Activated CD8-positive, alpha-beta memory T cell treated with anti-CD3 and anti-CD28 coated beads for 4 hours (primary cell): ENCODE results near the gene SIT1.
A peak's percentile ranks its signal among the peaks of the same experiment; 100 is the strongest.

Experiments used
- DNase-seq, 2 donors: peaks; one replicate each; pipeline ENCODE4 v3.0.0-alpha.2; 2020; ENCODE audit warnings: low read depth in 2 of 2

Gene SIT1

GRCh38 chr9:35606138-35606504, 44.6 kb downstream of the SIT1 start:
- DNase-seq, result no peak

DNA sequence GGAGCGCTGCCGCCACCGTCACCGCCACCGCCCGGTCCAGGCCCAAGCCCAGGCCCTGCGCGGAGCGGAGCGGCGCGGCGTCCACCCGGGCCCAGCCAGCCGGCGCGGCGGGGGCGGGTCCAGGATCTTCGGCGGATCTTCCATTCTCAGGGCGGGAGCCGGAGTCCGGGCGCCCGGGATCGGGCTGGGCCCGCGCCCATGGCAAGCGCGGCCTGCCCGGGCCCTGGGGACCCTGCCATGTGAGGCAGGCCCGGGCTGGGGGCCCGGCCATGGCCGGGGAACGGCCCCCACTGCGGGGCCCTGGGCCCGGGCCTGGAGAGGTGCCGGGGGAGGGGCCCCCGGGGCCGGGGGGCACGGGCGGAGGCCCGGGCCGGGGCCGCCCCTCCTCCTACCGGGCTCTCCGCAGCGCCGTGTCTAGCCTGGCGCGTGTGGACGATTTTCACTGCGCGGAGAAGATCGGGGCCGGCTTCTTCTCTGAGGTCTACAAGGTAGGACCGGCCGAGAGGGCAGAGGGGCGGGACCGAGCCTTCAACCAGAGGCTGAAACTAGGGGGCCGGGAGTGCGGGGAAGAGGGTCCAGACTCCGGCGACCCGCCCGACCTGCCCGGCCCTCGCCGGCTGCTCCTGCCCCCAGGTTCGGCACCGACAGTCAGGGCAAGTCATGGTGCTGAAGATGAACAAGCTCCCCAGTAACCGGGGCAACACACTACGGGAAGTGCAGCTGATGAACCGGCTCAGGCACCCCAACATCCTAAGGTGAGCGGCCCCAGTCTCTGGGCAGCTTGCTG, 45.2 kb downstream of the SIT1 start:
- peak in 1 of 2 donors; percentile 10 for DNase-seq

- peak; percentile 57 to 62 for DNase-seq
Measured at GRCh38 chr9:35604578-35605350, 46.0 kb downstream of the SIT1 start, which contains the start of gene TESK1. TSS of gene TESK1 (plus strand) at chr9:35605262. CDS start at chr9:35605620, 358 bp downstream.

- DNase-seq, result peak; percentile 97 to 99
Measured at GRCh38 chr9:35603986-35604577, 46.6 kb downstream of the SIT1 start.

DNA sequence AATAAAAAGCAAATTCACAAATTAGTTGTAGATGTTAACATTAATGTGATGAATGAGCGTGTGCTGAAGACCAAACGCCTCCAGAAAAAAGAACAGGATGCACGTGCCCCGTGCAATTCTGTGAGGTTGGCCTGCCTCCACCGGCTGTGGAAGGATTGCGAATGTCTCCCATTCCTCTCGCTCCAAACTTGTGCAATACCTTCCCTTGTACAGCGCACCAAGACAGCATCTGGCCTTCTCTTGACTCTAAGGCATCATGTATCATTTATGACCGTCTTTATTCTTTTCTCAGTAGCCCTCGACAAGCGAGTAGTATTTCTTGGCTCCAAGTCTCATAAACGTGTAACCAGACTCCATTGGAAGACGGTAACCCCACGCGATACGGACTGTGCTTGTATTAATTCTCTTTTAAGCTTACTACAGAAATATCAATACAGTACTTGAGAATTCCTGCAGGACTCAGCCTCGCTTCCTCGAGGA, 47.2 kb downstream of the SIT1 start:
- DNase-seq, result no peak

DNA sequence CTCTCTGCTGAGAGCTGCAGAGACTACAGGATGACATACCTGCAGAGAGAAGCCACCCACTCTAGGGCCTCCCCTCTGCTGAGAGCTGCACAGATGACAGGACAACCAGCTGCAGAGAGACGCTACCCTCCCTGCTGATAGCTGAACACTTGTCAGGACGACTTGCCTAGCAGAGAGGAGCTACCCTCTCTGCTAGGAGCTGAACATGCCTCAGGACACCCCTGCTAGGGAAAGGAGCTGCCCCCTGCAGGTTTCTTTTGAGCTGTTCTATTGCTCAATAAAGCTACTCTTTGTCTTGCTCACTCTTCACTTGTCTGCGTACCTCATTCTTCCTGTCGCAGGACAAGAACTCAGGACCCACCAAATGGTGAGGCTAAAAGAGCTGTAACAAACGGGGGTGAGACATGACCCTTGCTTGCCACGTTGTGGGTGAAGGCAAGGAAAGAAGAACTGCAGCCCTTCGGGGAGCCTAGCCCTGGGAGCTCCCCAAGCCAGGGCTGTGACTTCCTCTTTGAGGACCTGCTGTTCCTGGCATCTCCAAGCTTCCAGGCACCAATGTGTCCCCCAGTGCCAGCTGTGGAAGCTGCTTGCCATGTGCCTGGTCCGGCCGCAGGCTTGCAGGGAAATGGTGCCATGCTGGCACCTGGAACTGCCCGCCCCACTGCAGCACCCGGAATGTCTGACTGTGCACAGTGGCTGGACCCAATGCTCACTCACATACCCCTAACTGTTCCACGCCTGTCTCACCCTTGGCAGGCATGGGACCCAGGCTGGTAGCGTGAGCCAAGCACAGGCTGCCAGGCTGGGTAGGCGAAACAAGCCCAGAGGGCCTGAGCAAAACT, 50.7 kb downstream of the SIT1 start:
- no peak for DNase-seq
